Endothelial cell of umbilical vein (primary cell): ENCODE data around the gene HDAC3. TPM values are rescaled to one million over a fixed set of nuclear protein-coding genes. Genes with fewer than 3 reads are reported as not detected.

Source experiments
- BruUV-seq: library from RNA; stranded (reverse); fragments of 400-500 nt; replicated peaks from 2 replicates; lab custom pipeline; 2021; lab: Mats Ljungman, UMichigan
- CTCF ChIA-PET: fragments of 300-600, 350-600 bp; sonication (Branson Sonifier 250); formaldehyde crosslinking; loops from one replicate; lab custom pipeline; 2021; ENCODE audit warnings: antibody characterized with exemption, inconsistent platforms; lab: Charles Lee
- POLR2A ChIA-PET: fragments of 300-600, 350-600 bp; sonication (Branson Sonifier 250); formaldehyde crosslinking; loops from one replicate; lab custom pipeline; 2021; ENCODE audit warnings: antibody characterized with exemption, inconsistent platforms; lab: Charles Lee
- DNase-seq: peaks from one replicate; pipeline ENCODE4 v3.0.0-alpha.2; 2011; ENCODE audit warnings: low read depth, low spot score
- FAIRE-seq: peaks from 2 replicates; lab custom pipeline; 2011; peaks lifted over from hg19 to GRCh38; lab: Jason Lieb, UNC
- H2AFZ ChIP-seq: 2 replicates; pipeline ENCODE4 v1.6.0; 2012; ENCODE audit warnings: low read depth, low read length, control low read depth, inconsistent platforms
- H3K27ac ChIP-seq: 2 replicates; pipeline ENCODE4 v1.5.1; 2011; ENCODE audit warnings: low read depth, mild to moderate bottlenecking, control low read depth, low read length, moderate library complexity; ENCODE audit not compliant: insufficient read depth
- H3K27me3 ChIP-seq, 2 experiments: 2 replicates each; pipeline versions ENCODE4 v1.6.0 to v1.6.1; 2011; ENCODE audit warnings: low read length in 2 of 2, mixed read lengths in 1 of 2; ENCODE audit not compliant: control insufficient read depth in 2 of 2, insufficient read depth in 2 of 2
- H3K36me3 ChIP-seq, 2 experiments: 2 replicates in 1 of 2; 3 replicates in 1 of 2; pipeline ENCODE4 v1.5.1; 2011; ENCODE audit warnings: low read length in 2 of 2, mild to moderate bottlenecking in 1 of 2, moderate library complexity in 1 of 2; ENCODE audit not compliant: control insufficient read depth in 2 of 2, insufficient read depth in 2 of 2; ENCODE audit errors: extremely low read depth in 1 of 2
- H3K4me1 ChIP-seq: 3 replicates; pipeline ENCODE4 v1.5.1; 2011; ENCODE audit warnings: mild to moderate bottlenecking, low read length; ENCODE audit not compliant: control insufficient read depth, insufficient read depth; ENCODE audit errors: extremely low read depth
- H3K4me2 ChIP-seq: 2 replicates; pipeline ENCODE4 v1.6.1; 2011; ENCODE audit warnings: low read length, control low read depth, mixed read lengths; ENCODE audit not compliant: insufficient read depth
- H3K4me3 ChIP-seq, 3 experiments: fragments of 200-600 bp in 1 of 3; sonication (generic), shearing (Covaris generic) in 1 of 3; replicated peaks in 1 of 3; 2 replicates each; pipeline ENCODE4 v1.5.1; 2011 to 2016; ENCODE audit warnings: control low read depth in 3 of 3, low read length in 3 of 3, mild to moderate bottlenecking in 2 of 3, inconsistent platforms in 1 of 3, low read depth in 1 of 3, moderate library complexity in 1 of 3; ENCODE audit not compliant: insufficient read depth in 1 of 3
- H3K79me2 ChIP-seq: 2 replicates; pipeline ENCODE4 v1.6.0; 2012; ENCODE audit warnings: low read length, inconsistent platforms; ENCODE audit not compliant: control insufficient read depth, insufficient read depth
- H3K9ac ChIP-seq: replicated peaks from 2 replicates; pipeline ENCODE3; 2011; ENCODE audit warnings: low read length, control low read depth; ENCODE audit not compliant: insufficient read depth; ENCODE audit errors: extremely low read depth
- H3K9me1 ChIP-seq: replicated peaks from 3 replicates; pipeline ENCODE4 v1.6.0; 2011; ENCODE audit warnings: mild to moderate bottlenecking, low read length; ENCODE audit not compliant: control insufficient read depth, insufficient read depth; ENCODE audit errors: extremely low read depth
- H3K9me3 ChIP-seq: replicated peaks from 2 replicates; pipeline ENCODE4 v1.5.1; 2012; ENCODE audit warnings: low read length, inconsistent platforms; ENCODE audit not compliant: control insufficient read depth, insufficient read depth
- H4K20me1 ChIP-seq: replicated peaks from 2 replicates; pipeline ENCODE3; 2011; ENCODE audit warnings: mild to moderate bottlenecking, low read length; ENCODE audit not compliant: control insufficient read depth, insufficient read depth; ENCODE audit errors: extremely low read depth
- CTCF ChIP-seq, 2 donors: IDR thresholded peaks; 1 replicate in 1 of 2; 2 replicates in 1 of 2; pipeline ENCODE4 v1.5.1; 2011; ENCODE audit warnings: low read length in 2 of 2, mild to moderate bottlenecking in 2 of 2, moderate library complexity in 2 of 2, control low read depth in 1 of 2, inconsistent platforms in 1 of 2, low read depth in 1 of 2; ENCODE audit not compliant: insufficient read depth in 1 of 2; ENCODE audit errors: extremely low read depth in 1 of 2
- EZH2 ChIP-seq: IDR thresholded peaks from 2 replicates; pipeline ENCODE4 v1.6.1; 2012; ENCODE audit warnings: borderline replicate concordance, low read depth, mild to moderate bottlenecking, moderate library complexity, low read length, inconsistent platforms; ENCODE audit not compliant: severe bottlenecking
- FOS ChIP-seq: IDR thresholded peaks from 2 replicates; pipeline ENCODE4 v1.6.1; 2011; ENCODE audit warnings: mild to moderate bottlenecking, low read length, moderate library complexity, borderline replicate concordance; ENCODE audit not compliant: insufficient read depth
- GATA2 ChIP-seq: IDR thresholded peaks from 2 replicates; pipeline ENCODE4 v1.7.0; 2011; ENCODE audit warnings: low read depth, mild to moderate bottlenecking, moderate library complexity, mixed read lengths, low read length; ENCODE audit not compliant: insufficient read length, insufficient read depth
- JUN ChIP-seq: IDR thresholded peaks from 2 replicates; pipeline ENCODE4 v1.6.1; 2011; ENCODE audit warnings: borderline replicate concordance, low read depth; ENCODE audit not compliant: insufficient read length, insufficient read depth
- MAX ChIP-seq: IDR thresholded peaks from 2 replicates; pipeline ENCODE4 v1.6.1; 2011; ENCODE audit not compliant: insufficient read depth, insufficient read length
- MYC ChIP-seq: IDR thresholded peaks from one replicate; pipeline ENCODE4 v1.6.1; 2011; ENCODE audit warnings: mild to moderate bottlenecking, low read depth, low read length
- POLR2A ChIP-seq: IDR thresholded peaks from 2 replicates; pipeline ENCODE4 v1.6.1; 2012; ENCODE audit warnings: low read depth, mild to moderate bottlenecking, control low read depth, low read length
- POLR2AphosphoS5 ChIP-seq: IDR thresholded peaks from 2 replicates; pipeline ENCODE4 v1.6.1; 2012; ENCODE audit warnings: low read depth, mild to moderate bottlenecking, control low read depth, low read length, moderate library complexity; ENCODE audit not compliant: insufficient read depth
- dilution Hi-C: fragments of 300-500 bp; cut with MboI; formaldehyde crosslinking; loops from one replicate; pipeline ENCODE4 v1.15.0; 2019; ENCODE audit warnings: low sequenced_read_pairs; ENCODE audit not compliant: extremely low pct_ligation_motif_present
- intact Hi-C: fragments of 100-400 bp; cut with micrococcal nuclease; formaldehyde crosslinking; loops from one replicate; pipeline ENCODE4 v1.10.0; 2022
- polyA plus RNA-seq, 4 experiments: library from polyadenylated mRNA; depleted of rRNA in 3 of 4; stranded (reverse) in 3 of 4; unstranded in 1 of 4; fragments of >200 nt; gene quantifications; 2 replicates each; pipeline versions ENCODE4 v1.2.1 to v1.2.3, GENCODE V29; 2011 to 2012; ENCODE audit warnings: missing spikeins in 1 of 4
- small RNA-seq: library from RNA; depleted of rRNA; stranded (forward); fragments of <200 nt; gene quantifications from one replicate; pipeline ENCODE3, GENCODE V24; 2012; ENCODE audit warnings: low replicate concordance, low read depth; ENCODE audit not compliant: insufficient read depth, insufficient read length
- total RNA-seq: library from RNA; stranded (reverse); gene quantifications from 2 replicates; pipeline ENCODE4 v1.2.3, GENCODE V29; 2021

The HDAC3 gene
- total and polyA plus RNA-seq, 2 donors (not counting 3 experiments of a cell fraction or from before 2014, with no cell fraction given) = 58.5 to 75.5 TPM

GRCh38 chr5:141573489-141574121, 63.0 kb downstream of the HDAC3 start:
- no peak for TF ChIP-seq POLR2AphosphoS5
- TF ChIP-seq JUN = no peak
- no peak for TF ChIP-seq GATA2
- TF ChIP-seq CTCF (IDR thresholded peaks at IDR 0.05; ENCODE audit: extremely low read depth in 1 of 2, insufficient read depth in 1 of 2, low read depth in 1 of 2, low read length in 2 of 2) = no peak
- TF ChIP-seq FOS = no peak
- no peak for TF ChIP-seq MYC
- no peak for TF ChIP-seq POLR2A
- TF ChIP-seq MAX = no peak
- no peak for TF ChIP-seq EZH2
- H3K4me2 ChIP-seq = no peak overlapping the region
- H3K4me1 ChIP-seq = no peaks in the 10 kb centered on the region
- H4K20me1 ChIP-seq = no peaks in the 10 kb centered on the region
- TSS peak; percentile 73 for BruUV-seq
- no peak overlapping the region for H2AFZ ChIP-seq
- no peaks in the 10 kb centered on the region for H3K27me3 ChIP-seq
- H3K9me3 ChIP-seq = no peaks in the 10 kb centered on the region
- intact Hi-C loops = no loop called here
- H3K9me1 ChIP-seq = no peaks in the 10 kb centered on the region
- FAIRE-seq = no peak
- no peak overlapping the region for H3K27ac ChIP-seq
- no peak for DNase-seq
- H3K36me3 ChIP-seq = peaks cover 31 to 45% of the 10 kb centered on the region in 2 experiments
- no peak overlapping the region for H3K4me3 ChIP-seq
- ChIA-PET POLR2A (no interaction called here), CTCF (no interaction called here)
- dilution Hi-C loops = no loop called here
- H3K79me2 ChIP-seq = no peaks in the 10 kb centered on the region
- H3K9ac ChIP-seq = no peak overlapping the region

Small RNAs within 50 kb of the gene (small RNA-seq; reads per million reads assigned to genes)
- not detected for gene RPS27AP10

Other genes with a start within 250 kb of the HDAC3 start
- 4.4 and 6.5 TPM in 2 replicates for gene PCDHGB4, start 249.2 kb downstream of the HDAC3 start, total RNA-seq
- gene PCDHGB4, start 249.2 kb downstream of the HDAC3 start, polyA plus RNA-seq = 6.9 and 8.1 TPM in 2 replicates
- gene PCDHGA8, start 244.2 kb downstream of the HDAC3 start, total RNA-seq = 0.53 and 0.95 TPM in 2 replicates
- 0.43 and 0.44 TPM in 2 replicates for gene PCDHGA8, start 244.2 kb downstream of the HDAC3 start, polyA plus RNA-seq
- 11.4 and 14.4 TPM in 2 replicates for gene PCDHGB5, start 238.9 kb downstream of the HDAC3 start, total RNA-seq
- 7.9 and 10.1 TPM in 2 replicates for gene PCDHGB5, start 238.9 kb downstream of the HDAC3 start, polyA plus RNA-seq
- gene PCDHGA9, start 234.1 kb downstream of the HDAC3 start, total RNA-seq = 3.5 and 3.9 TPM in 2 replicates
- gene PCDHGA9, start 234.1 kb downstream of the HDAC3 start, polyA plus RNA-seq = 1.1 and 1.2 TPM in 2 replicates
- 4.8 and 4.9 TPM in 2 replicates for gene PCDHGB6, start 228.8 kb downstream of the HDAC3 start, total RNA-seq
- 2.2 and 2.3 TPM in 2 replicates for gene PCDHGB6, start 228.8 kb downstream of the HDAC3 start, polyA plus RNA-seq
- gene PCDHGA10, start 223.9 kb downstream of the HDAC3 start, total RNA-seq = 4.4 and 5.8 TPM in 2 replicates
- gene PCDHGA10, start 223.9 kb downstream of the HDAC3 start, polyA plus RNA-seq = 3.6 and 3.7 TPM in 2 replicates
- 12.6 and 13.0 TPM in 2 replicates for gene PCDHGB7, start 219.2 kb downstream of the HDAC3 start, total RNA-seq
- gene PCDHGB7, start 219.2 kb downstream of the HDAC3 start, polyA plus RNA-seq = 6.5 and 6.9 TPM in 2 replicates
- 10.3 and 11.5 TPM in 2 replicates for gene PCDHGA11, start 215.8 kb downstream of the HDAC3 start, total RNA-seq
- 8.0 and 8.1 TPM in 2 replicates for gene PCDHGA11, start 215.8 kb downstream of the HDAC3 start, polyA plus RNA-seq
- gene PCDHGA12, start 206.3 kb downstream of the HDAC3 start, total RNA-seq = 7.6 and 9.9 TPM in 2 replicates
- 3.2 and 4.2 TPM in 2 replicates for gene PCDHGA12, start 206.3 kb downstream of the HDAC3 start, polyA plus RNA-seq
- gene PCDHGC3, start 160.9 kb downstream of the HDAC3 start, total RNA-seq = 25.4 and 36.1 TPM in 2 replicates
- gene PCDHGC3, start 160.9 kb downstream of the HDAC3 start, polyA plus RNA-seq = 9.2 and 14.9 TPM in 2 replicates
- gene PCDHGC4, start 151.8 kb downstream of the HDAC3 start, total RNA-seq = 0.90 and 2.1 TPM in 2 replicates
- 0.25 and 0.32 TPM in 2 replicates for gene PCDHGC4, start 151.8 kb downstream of the HDAC3 start, polyA plus RNA-seq
- gene PCDHGC5, start 147.8 kb downstream of the HDAC3 start, total RNA-seq = 0.60 and 1.2 TPM in 2 replicates
- gene PCDHGC5, start 147.8 kb downstream of the HDAC3 start, polyA plus RNA-seq = 0.21 and 0.48 TPM in 2 replicates
- 103 and 105 TPM in 2 replicates for gene DIAPH1, start 17.8 kb downstream of the HDAC3 start, total RNA-seq
- 59.2 and 68.6 TPM in 2 replicates for gene DIAPH1, start 17.8 kb downstream of the HDAC3 start, polyA plus RNA-seq
- 3.1 and 3.6 TPM in 2 replicates for gene RELL2, start 148 bp upstream of the HDAC3 start, total RNA-seq
- 3.4 and 4.8 TPM in 2 replicates for gene RELL2, start 148 bp upstream of the HDAC3 start, polyA plus RNA-seq
- gene FCHSD1, start 14.6 kb upstream of the HDAC3 start, total RNA-seq = 37.0 and 37.1 TPM in 2 replicates
- gene FCHSD1, start 14.6 kb upstream of the HDAC3 start, polyA plus RNA-seq = 34.8 and 35.1 TPM in 2 replicates
- gene ARAP3, start 45.4 kb upstream of the HDAC3 start, total RNA-seq = 136 and 142 TPM in 2 replicates
- gene ARAP3, start 45.4 kb upstream of the HDAC3 start, polyA plus RNA-seq = 60.6 and 62.1 TPM in 2 replicates
- gene PCDH1, start 241.6 kb upstream of the HDAC3 start, total RNA-seq = 136 and 170 TPM in 2 replicates
- gene PCDH1, start 241.6 kb upstream of the HDAC3 start, polyA plus RNA-seq = 113 and 124 TPM in 2 replicates